Measurements from ENCODE around the gene STXBP4.

STXBP4 gene

DNA sequence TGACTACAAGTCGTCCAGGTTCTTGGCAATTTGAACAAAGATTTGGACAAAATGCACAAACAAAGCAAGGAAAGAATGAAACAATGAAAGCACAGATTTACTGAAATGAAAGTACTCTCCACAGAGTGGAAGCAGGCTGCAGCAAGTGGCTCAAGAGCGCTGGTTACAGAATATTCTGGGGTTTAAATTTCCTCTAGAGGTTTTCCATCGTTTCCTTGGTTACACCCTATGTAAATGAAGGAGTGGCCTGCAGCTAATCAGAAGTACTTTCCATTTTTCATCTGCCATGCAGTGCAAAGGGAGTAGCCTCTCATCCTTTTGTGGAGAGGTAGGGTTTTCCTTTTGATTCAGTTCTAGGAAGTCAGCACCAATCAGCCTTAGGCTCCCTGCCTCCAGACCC, 11.8 kb downstream of the STXBP4 start:
- Histone ChIP-seq H4K20me1 (ENCODE audit: insufficient read depth, low read length) (no peaks in the 10 kb centered on the region), H3K36me3 (ENCODE audit: insufficient read depth, low read length) (no peaks in the 10 kb centered on the region; the same call in 1 of the 2 replicates), H3K4me3 (ENCODE audit: low read depth, low read length, poor library complexity, severe bottlenecking) (no peak overlapping the region), H3K9ac (ENCODE audit: low read length) (no peak overlapping the region), H3K79me2 (ENCODE audit: insufficient read depth, low read length) (no peaks in the 10 kb centered on the region), H3K27me3 (ENCODE audit: insufficient read depth, low read length) (no peaks in the 10 kb centered on the region), H3K9me2 (ENCODE audit: low read depth, low read length) (no peaks in the 10 kb centered on the region), H3K4me2 (ENCODE audit: low read length) (no peak overlapping the region), H3K4me1 (ENCODE audit: insufficient read depth, low read length, severe bottlenecking) (no peaks in the 10 kb centered on the region), H3F3A (ENCODE audit: insufficient read depth, low read length) (no peaks in the 10 kb centered on the region), H2AFZ (ENCODE audit: low read length) (no peak overlapping the region), H3K9me3 (ENCODE audit: low read length) (peaks cover 7% of the 10 kb centered on the region; the same call in 1 of the 2 replicates), H3K27ac (ENCODE audit: low read depth, low read length, poor library complexity, severe bottlenecking) (no peak overlapping the region)
- TF ChIP-seq, protein P1, sequence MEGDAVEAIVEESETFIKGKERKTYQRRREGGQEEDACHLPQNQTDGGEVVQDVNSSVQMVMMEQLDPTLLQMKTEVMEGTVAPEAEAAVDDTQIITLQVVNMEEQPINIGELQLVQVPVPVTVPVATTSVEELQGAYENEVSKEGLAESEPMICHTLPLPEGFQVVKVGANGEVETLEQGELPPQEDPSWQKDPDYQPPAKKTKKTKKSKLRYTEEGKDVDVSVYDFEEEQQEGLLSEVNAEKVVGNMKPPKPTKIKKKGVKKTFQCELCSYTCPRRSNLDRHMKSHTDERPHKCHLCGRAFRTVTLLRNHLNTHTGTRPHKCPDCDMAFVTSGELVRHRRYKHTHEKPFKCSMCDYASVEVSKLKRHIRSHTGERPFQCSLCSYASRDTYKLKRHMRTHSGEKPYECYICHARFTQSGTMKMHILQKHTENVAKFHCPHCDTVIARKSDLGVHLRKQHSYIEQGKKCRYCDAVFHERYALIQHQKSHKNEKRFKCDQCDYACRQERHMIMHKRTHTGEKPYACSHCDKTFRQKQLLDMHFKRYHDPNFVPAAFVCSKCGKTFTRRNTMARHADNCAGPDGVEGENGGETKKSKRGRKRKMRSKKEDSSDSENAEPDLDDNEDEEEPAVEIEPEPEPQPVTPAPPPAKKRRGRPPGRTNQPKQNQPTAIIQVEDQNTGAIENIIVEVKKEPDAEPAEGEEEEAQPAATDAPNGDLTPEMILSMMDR (IDR thresholded peaks at IDR 0.05; ENCODE audit: low read length) = no peak
- no peak for TF ChIP-seq EZH2 (IDR thresholded peaks at IDR 0.05; ENCODE audit: borderline replicate concordance, low read length)

DNA sequence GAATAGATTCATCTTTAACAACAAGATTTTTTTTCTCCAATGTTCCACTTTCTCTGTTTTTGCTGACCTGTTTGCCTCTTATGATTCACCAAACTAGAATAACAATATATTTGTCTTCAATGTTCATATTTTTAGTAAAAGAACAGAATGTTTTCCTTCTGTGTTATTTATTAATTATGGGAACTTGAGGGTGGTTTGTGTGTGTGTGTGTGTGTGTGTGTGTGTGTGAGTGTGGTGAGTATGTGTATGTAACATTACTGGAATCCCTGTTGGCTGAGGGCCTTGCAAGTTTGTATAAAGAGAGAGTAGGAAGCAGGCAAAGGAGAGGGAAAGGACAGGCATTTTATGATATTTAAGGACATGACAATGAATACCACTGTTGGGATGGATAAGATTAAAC, 13.8 kb downstream of the STXBP4 start:
- no peaks in the 10 kb centered on the region; the same call in 1 of the 2 replicates for H3K36me3 ChIP-seq (ENCODE audit: insufficient read depth, low read length)
- no peak overlapping the region for H3K27ac ChIP-seq (ENCODE audit: low read depth, low read length, poor library complexity, severe bottlenecking)
- no peak for TF ChIP-seq EZH2 (IDR thresholded peaks at IDR 0.05; ENCODE audit: borderline replicate concordance, low read length)
- TF ChIP-seq, protein P1 (IDR thresholded peaks at IDR 0.05; ENCODE audit: low read length) = no peak
- no peak overlapping the region for H3K4me3 ChIP-seq (ENCODE audit: low read depth, low read length, poor library complexity, severe bottlenecking)
- H3K27me3 ChIP-seq (ENCODE audit: insufficient read depth, low read length) = no peaks in the 10 kb centered on the region
- no peaks in the 10 kb centered on the region for H3K79me2 ChIP-seq (ENCODE audit: insufficient read depth, low read length)
- no peaks in the 10 kb centered on the region for H3K9me2 ChIP-seq (ENCODE audit: low read depth, low read length)
- no peak overlapping the region for H3K4me2 ChIP-seq (ENCODE audit: low read length)
- H3K9me3 ChIP-seq (ENCODE audit: low read length) = peaks cover 7% of the 10 kb centered on the region; the same call in 1 of the 2 replicates
- no peak overlapping the region for H3K9ac ChIP-seq (ENCODE audit: low read length)
- H3F3A ChIP-seq (ENCODE audit: insufficient read depth, low read length) = no peaks in the 10 kb centered on the region
- H3K4me1 ChIP-seq (ENCODE audit: insufficient read depth, low read length, severe bottlenecking) = no peaks in the 10 kb centered on the region
- H2AFZ ChIP-seq (ENCODE audit: low read length) = no peak overlapping the region
- H4K20me1 ChIP-seq (ENCODE audit: insufficient read depth, low read length) = no peaks in the 10 kb centered on the region

DNA sequence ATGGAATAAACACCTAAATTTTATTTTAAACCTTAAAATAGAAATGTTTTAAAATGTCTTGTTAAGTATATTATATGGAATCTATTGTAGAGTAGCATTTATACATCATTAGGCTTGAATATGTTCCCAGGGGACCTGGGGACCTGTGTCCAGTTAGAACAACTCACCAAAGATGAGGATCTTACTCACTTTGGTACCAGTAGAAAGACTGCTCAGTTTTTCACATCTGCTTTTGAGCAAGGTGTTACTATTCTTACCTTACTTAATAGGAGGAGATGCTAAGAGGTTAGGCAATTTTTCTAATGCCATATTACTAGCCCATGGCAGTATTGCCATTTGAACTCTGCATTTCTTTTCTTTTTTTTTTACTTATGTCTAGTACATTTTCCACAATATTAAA, 14.7 kb downstream of the STXBP4 start:
- H3K9me2 ChIP-seq (ENCODE audit: low read depth, low read length) = no peaks in the 10 kb centered on the region
- H3K9me3 ChIP-seq (ENCODE audit: low read length) = peaks cover 7% of the 10 kb centered on the region; the same call in 1 of the 2 replicates
- H3K4me3 ChIP-seq (ENCODE audit: low read depth, low read length, poor library complexity, severe bottlenecking) = no peak overlapping the region
- H4K20me1 ChIP-seq (ENCODE audit: insufficient read depth, low read length) = no peaks in the 10 kb centered on the region
- no peak overlapping the region for H3K27ac ChIP-seq (ENCODE audit: low read depth, low read length, poor library complexity, severe bottlenecking)
- H3F3A ChIP-seq (ENCODE audit: insufficient read depth, low read length) = no peaks in the 10 kb centered on the region
- H3K4me1 ChIP-seq (ENCODE audit: insufficient read depth, low read length, severe bottlenecking) = no peaks in the 10 kb centered on the region
- H2AFZ ChIP-seq (ENCODE audit: low read length) = no peak overlapping the region
- no peaks in the 10 kb centered on the region for H3K27me3 ChIP-seq (ENCODE audit: insufficient read depth, low read length)
- no peak for TF ChIP-seq EZH2 (IDR thresholded peaks at IDR 0.05; ENCODE audit: borderline replicate concordance, low read length)
- TF ChIP-seq, protein P1 (IDR thresholded peaks at IDR 0.05; ENCODE audit: low read length) = no peak
- no peaks in the 10 kb centered on the region for H3K79me2 ChIP-seq (ENCODE audit: insufficient read depth, low read length)
- no peak overlapping the region for H3K9ac ChIP-seq (ENCODE audit: low read length)
- H3K4me2 ChIP-seq (ENCODE audit: low read length) = no peak overlapping the region
- no peaks in the 10 kb centered on the region; the same call in 1 of the 2 replicates for H3K36me3 ChIP-seq (ENCODE audit: insufficient read depth, low read length)

Measured in OCI-LY1 (cell line).